ENCODE data around the gene FAM163B.
"Not testable (repeated sequence)": the region's sequence is repeated elsewhere in the genome, so short reads cannot be mapped to it uniquely, and the experiment has no call there.

The FAM163B gene

GRCh38 chr9:133639613-133640012 is 30.4 kb upstream of the FAM163B start:
- DNase-seq, result no peak

- no peak for DNase-seq
Observed at GRCh38 chr9:133638711-133639110, 29.5 kb upstream of the FAM163B start.

- DNase-seq, result no peak
Observed at GRCh38 chr9:133638076-133638475, 28.9 kb upstream of the FAM163B start.

- no peak for DNase-seq
Observed at GRCh38 chr9:133637451-133638055, 28.4 kb upstream of the FAM163B start.

- DNase-seq, result no peak
Observed at GRCh38 chr9:133636902-133637301, 27.7 kb upstream of the FAM163B start.

GRCh38 chr9:133635533-133636531 is 26.6 kb upstream of the FAM163B start, which contains the start of gene DBH:
Gene DBH (plus strand): TSS chr9:133636363. CDS start chr9:133636372, 9 bp downstream.
- DNase-seq, result no peak

GRCh38 chr9:133635098-133635497 is 25.9 kb upstream of the FAM163B start:
- no peak for DNase-seq

GRCh38 chr9:133634081-133634691 is 25.0 kb upstream of the FAM163B start:
- DNase-seq, result no peak

GRCh38 chr9:133633681-133634080 is 24.5 kb upstream of the FAM163B start:
- DNase-seq, result no peak

GRCh38 chr9:133632806-133633680 is 23.9 kb upstream of the FAM163B start:
- no peak for DNase-seq

GRCh38 chr9:133631111-133631510 is 21.9 kb upstream of the FAM163B start:
- no peak for DNase-seq

GRCh38 chr9:133629221-133630110 is 20.3 kb upstream of the FAM163B start:
- DNase-seq, result no peak

GRCh38 chr9:133628766-133629165 is 19.6 kb upstream of the FAM163B start:
- no peak for DNase-seq

- no peak for DNase-seq
Observed at GRCh38 chr9:133627341-133627740, 18.2 kb upstream of the FAM163B start.

GRCh38 chr9:133626008-133626407 is 16.8 kb upstream of the FAM163B start:
- not testable (repeated sequence) for DNase-seq

- DNase-seq, result no peak
Observed at GRCh38 chr9:133622555-133622954, 13.4 kb upstream of the FAM163B start.

- DNase-seq, result no peak
Observed at GRCh38 chr9:133621725-133622267, 12.6 kb upstream of the FAM163B start.

- peak in 4 of 5 experiments; percentile 8 to 66 (median 38) for DNase-seq
Observed at GRCh38 chr9:133619791-133620190, 10.6 kb upstream of the FAM163B start.

GRCh38 chr9:133618726-133619125 is 9.5 kb upstream of the FAM163B start:
- DNase-seq, result no peak

GRCh38 chr9:133616643-133617405 is 7.6 kb upstream of the FAM163B start:
- no peak for DNase-seq
